PFSK-1 (cell line): Measurements from ENCODE around the gene RNF149. TPM values are rescaled to one million over a fixed set of nuclear protein-coding genes. Genes with fewer than 3 reads are reported as not detected.
A peak's percentile ranks its signal among the peaks of the same experiment; 100 is the strongest.

ENCODE experiments used
- FOXP2 ChIP-seq: optimal IDR thresholded peaks from 2 replicates; pipeline ENCODE3; 2011; ENCODE audit warnings: borderline replicate concordance, control low read depth, inconsistent platforms; ENCODE audit not compliant: insufficient read depth; ENCODE audit errors: extremely low read length, extremely low read depth
- POLR2AphosphoS5 ChIP-seq: IDR thresholded peaks from 2 replicates; pipeline ENCODE4 v1.6.1; 2012; ENCODE audit warnings: low read depth, mild to moderate bottlenecking, control low read depth, low read length, moderate library complexity
- SIN3A ChIP-seq: IDR thresholded peaks from 2 replicates; pipeline ENCODE4 v1.6.1; 2012; ENCODE audit warnings: mild to moderate bottlenecking, low read length, moderate library complexity, borderline replicate concordance; ENCODE audit not compliant: insufficient read depth
- TAF1 ChIP-seq: IDR thresholded peaks from 2 replicates; pipeline ENCODE4 v1.6.1; 2012; ENCODE audit warnings: low read length, control low read depth, borderline replicate concordance; ENCODE audit not compliant: insufficient read depth
- polyA plus RNA-seq: library from polyadenylated mRNA; unstranded; fragments of >200 nt; gene quantifications from one replicate; pipeline ENCODE4 v1.2.1, GENCODE V29; 2012; ENCODE audit warnings: low read depth, missing spikeins; ENCODE audit not compliant: insufficient read length
- TF ChIP-seq, protein P1 (sequence below), 2 experiments: IDR thresholded peaks; 2 replicates each; pipeline versions ENCODE4 v1.6.1 to v1.8.0; 2011 to 2012; ENCODE audit warnings: low read depth in 2 of 2, low read length in 2 of 2, control low read depth in 1 of 2, inconsistent platforms in 1 of 2, mild to moderate bottlenecking in 1 of 2, moderate library complexity in 1 of 2; ENCODE audit not compliant: insufficient read depth in 1 of 2

RNF149 gene, protein sequence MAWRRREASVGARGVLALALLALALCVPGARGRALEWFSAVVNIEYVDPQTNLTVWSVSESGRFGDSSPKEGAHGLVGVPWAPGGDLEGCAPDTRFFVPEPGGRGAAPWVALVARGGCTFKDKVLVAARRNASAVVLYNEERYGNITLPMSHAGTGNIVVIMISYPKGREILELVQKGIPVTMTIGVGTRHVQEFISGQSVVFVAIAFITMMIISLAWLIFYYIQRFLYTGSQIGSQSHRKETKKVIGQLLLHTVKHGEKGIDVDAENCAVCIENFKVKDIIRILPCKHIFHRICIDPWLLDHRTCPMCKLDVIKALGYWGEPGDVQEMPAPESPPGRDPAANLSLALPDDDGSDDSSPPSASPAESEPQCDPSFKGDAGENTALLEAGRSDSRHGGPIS
- polyA plus RNA-seq, result 27.0 TPM

DNA sequence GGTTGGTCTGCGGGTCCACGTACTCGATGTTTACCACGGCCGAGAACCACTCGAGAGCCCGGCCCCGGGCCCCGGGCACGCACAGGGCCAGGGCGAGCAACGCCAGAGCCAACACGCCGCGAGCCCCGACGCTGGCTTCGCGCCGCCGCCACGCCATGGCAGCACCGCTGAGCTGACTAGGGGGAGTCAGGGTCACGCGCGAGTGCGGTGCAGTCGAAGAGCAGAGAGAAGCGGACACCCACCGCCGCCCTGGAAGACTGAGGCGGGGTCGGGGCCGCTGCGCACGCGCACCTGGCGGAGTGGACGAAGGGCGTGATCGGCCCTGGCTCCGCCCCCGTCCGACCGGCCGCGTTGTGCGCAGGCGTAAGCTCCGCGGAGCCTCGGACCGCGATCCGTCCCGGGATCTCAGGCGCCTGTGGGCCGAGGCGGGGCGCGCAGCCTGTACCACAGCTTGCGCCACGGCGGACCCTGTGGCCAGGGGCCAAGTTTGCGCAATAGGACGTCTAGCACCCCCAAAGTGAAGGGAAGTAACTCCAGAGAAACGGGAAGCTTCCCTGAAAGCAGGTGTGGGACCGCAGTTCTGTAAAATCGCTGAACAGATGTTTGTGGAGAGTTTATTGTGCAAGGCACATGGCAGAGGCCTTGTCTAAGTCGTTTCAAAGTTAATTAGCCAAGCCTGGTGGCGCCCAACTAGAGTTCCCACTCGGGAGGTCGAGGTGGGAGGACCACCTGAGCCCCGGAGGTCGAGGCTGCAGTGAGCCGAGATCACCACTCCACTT, at the start of gene RNF149:
TSS of gene RNF149 (minus strand) at position 270 of the 779 bp plus-strand sequence. CDS start at position 157, 113 bp downstream.
- TF ChIP-seq SIN3A, result no peak
- TF ChIP-seq, protein P1, sequence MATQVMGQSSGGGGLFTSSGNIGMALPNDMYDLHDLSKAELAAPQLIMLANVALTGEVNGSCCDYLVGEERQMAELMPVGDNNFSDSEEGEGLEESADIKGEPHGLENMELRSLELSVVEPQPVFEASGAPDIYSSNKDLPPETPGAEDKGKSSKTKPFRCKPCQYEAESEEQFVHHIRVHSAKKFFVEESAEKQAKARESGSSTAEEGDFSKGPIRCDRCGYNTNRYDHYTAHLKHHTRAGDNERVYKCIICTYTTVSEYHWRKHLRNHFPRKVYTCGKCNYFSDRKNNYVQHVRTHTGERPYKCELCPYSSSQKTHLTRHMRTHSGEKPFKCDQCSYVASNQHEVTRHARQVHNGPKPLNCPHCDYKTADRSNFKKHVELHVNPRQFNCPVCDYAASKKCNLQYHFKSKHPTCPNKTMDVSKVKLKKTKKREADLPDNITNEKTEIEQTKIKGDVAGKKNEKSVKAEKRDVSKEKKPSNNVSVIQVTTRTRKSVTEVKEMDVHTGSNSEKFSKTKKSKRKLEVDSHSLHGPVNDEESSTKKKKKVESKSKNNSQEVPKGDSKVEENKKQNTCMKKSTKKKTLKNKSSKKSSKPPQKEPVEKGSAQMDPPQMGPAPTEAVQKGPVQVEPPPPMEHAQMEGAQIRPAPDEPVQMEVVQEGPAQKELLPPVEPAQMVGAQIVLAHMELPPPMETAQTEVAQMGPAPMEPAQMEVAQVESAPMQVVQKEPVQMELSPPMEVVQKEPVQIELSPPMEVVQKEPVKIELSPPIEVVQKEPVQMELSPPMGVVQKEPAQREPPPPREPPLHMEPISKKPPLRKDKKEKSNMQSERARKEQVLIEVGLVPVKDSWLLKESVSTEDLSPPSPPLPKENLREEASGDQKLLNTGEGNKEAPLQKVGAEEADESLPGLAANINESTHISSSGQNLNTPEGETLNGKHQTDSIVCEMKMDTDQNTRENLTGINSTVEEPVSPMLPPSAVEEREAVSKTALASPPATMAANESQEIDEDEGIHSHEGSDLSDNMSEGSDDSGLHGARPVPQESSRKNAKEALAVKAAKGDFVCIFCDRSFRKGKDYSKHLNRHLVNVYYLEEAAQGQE (IDR thresholded peaks at IDR 0.05; ENCODE audit: insufficient read depth in 1 of 2, low read depth in 2 of 2, low read length in 2 of 2), result 0 out of 4 replicates have a peak, but pooled peaks of 1 of the 2 experiments have one; percentile 4
- TF ChIP-seq FOXP2, result peak; percentile 84
- TF ChIP-seq POLR2AphosphoS5, result peak; percentile 93
- peak; percentile 77 for TF ChIP-seq TAF1

- TF ChIP-seq FOXP2, result no peak
- TF ChIP-seq, protein P1 (IDR thresholded peaks at IDR 0.05; ENCODE audit: insufficient read depth in 1 of 2, low read depth in 2 of 2, low read length in 2 of 2), result no peak
- no peak for TF ChIP-seq TAF1
- TF ChIP-seq SIN3A, result no peak
- TF ChIP-seq POLR2AphosphoS5, result no peak
Observed at GRCh38 chr2:101357376-101357775, 48.9 kb upstream of the RNF149 start.

- TF ChIP-seq, protein P1 (IDR thresholded peaks at IDR 0.05; ENCODE audit: insufficient read depth in 1 of 2, low read depth in 2 of 2, low read length in 2 of 2), result no peak
- TF ChIP-seq FOXP2 (no peak), POLR2AphosphoS5 (no peak)
Observed at GRCh38 chr2:101356521-101356920, 48.0 kb upstream of the RNF149 start.

- TF ChIP-seq FOXP2 (no peak), TAF1 (no peak), SIN3A (no peak), POLR2AphosphoS5 (no peak)
- TF ChIP-seq, protein P1 (IDR thresholded peaks at IDR 0.05; ENCODE audit: insufficient read depth in 1 of 2, low read depth in 2 of 2, low read length in 2 of 2), result no peak
Observed at GRCh38 chr2:101356055-101356454, 47.6 kb upstream of the RNF149 start.
